VCaP (cell line): ENCODE measurements around the gene POLR3E.

Source experiments
- H3K27ac ChIP-seq: fragments of 450-650 bp; 2 replicates; pipeline ENCODE4 v1.5.1; 2017
- TF ChIP-seq, protein P1 (sequence below): fragments of 450-650 bp; conservative IDR thresholded peaks from 2 replicates; pipeline ENCODE4 v1.5.1; 2017; ENCODE audit warnings: mild to moderate bottlenecking, moderate library complexity

POLR3E gene

DNA sequence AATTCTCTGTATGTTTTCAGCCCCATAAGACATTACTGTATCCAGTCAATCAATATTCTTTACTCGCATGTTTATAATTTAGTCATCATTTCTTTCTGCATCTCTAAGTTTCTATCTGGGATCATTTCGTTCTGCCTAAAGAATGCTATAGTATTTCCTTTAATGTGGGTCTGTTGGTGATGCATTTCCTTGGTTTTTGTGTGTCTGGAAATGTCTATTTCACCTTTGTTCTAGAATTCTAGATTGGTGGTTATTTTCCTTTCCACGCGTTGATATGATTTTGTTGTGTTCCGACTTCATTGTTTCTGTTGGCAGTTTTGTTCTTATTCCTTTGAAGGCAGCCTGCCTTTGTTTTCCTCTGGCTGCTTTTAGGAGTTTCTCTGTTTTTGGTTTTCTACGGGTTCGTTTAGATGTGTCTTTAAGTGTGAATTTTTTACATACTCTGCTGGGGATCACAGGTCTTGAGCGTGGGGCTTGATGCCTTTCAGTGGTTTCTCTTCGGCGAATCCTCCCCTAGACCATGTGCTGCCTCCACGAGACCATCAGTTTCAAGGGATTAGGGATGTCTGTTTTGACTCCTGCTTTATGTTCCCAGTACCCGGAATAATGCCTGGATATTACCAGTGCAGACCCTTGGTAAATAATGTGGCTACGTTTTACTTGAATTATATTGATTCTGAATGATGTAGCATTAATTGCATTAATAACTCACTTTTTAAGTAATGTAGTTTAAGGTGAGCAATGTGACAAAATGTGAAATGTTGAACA lies 23.5 kb downstream of the POLR3E start:
- no peak overlapping the region for H3K27ac ChIP-seq
- TF ChIP-seq, protein P1, sequence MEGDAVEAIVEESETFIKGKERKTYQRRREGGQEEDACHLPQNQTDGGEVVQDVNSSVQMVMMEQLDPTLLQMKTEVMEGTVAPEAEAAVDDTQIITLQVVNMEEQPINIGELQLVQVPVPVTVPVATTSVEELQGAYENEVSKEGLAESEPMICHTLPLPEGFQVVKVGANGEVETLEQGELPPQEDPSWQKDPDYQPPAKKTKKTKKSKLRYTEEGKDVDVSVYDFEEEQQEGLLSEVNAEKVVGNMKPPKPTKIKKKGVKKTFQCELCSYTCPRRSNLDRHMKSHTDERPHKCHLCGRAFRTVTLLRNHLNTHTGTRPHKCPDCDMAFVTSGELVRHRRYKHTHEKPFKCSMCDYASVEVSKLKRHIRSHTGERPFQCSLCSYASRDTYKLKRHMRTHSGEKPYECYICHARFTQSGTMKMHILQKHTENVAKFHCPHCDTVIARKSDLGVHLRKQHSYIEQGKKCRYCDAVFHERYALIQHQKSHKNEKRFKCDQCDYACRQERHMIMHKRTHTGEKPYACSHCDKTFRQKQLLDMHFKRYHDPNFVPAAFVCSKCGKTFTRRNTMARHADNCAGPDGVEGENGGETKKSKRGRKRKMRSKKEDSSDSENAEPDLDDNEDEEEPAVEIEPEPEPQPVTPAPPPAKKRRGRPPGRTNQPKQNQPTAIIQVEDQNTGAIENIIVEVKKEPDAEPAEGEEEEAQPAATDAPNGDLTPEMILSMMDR, result no peak

DNA sequence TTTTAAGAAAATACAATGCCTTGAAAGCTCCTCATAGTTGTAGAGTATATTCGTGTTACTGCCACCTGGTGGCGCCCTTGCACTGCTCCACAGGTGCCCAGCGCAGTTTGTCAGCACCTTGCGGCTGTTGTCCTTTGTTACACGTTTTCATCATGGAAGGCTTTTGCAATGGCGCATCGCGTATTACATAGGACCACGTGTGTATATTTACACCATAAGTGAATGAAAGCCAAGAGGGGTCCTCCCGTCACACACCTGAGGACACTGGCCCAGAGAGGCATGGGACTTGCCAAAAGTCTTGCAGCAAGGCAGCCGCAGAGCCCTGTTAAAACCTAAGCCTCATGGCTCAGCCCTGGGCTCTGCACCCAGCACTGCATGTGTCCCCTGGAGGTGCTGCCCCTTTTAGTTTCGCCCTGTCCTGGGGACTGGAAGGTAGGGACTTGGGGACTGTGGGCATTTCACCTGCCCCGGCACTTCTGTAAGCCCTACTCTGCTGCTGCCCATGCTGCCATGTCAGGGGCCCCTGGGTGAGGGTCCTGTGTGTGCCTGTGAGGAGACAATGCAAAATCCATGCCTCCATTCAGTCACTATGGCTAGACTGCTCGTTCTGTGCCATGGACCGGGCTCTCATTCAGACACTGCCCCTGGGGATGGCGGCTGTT lies 24.3 kb downstream of the POLR3E start:
- no peak overlapping the region for H3K27ac ChIP-seq
- TF ChIP-seq, protein P1, result peak; percentile 87

DNA sequence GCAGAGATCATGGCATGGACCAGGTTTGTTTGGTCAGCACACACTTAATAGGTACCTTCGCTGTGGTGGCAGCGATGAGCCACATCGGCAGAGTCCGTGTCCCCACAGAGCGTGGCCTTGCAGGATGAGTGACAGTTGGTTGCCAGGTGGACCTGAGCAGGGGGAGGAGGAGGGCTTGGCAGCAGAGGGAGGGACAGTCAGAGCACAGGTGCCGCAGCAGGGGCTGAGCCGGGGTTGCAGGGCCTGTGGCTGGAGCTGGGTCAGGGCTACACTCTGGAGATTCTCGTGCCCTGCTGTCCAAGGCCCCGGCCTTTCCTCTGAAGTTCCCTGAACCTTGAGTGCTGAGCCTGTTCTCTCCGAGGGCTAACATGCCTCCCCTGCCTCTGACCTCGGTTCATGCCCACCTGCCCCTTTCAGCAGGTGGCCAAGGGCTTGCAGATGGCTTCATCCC lies 24.8 kb downstream of the POLR3E start:
- TF ChIP-seq, protein P1, result no peak
- no peak overlapping the region for H3K27ac ChIP-seq

DNA sequence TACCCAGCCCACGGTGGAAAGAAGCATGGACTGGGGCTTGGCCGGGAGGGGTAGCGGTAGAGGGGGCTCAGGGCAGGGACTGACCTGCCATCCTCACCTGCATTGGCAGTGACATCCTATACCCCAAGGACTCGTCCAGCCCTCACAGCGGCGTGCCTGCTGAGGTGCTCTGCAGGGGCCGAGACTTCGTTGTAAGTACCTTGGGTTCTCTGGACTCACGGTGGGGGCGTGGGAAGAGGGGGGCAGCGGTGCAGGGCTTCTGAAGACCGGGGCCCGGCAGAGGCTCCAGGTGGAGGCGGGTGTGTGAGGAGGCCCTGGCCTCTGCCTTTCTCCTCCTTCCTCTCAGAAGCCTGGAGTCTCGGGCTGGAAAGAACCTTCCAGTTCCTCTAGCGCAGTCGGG lies 25.5 kb downstream of the POLR3E start:
- H3K27ac ChIP-seq, result no peak overlapping the region
- TF ChIP-seq, protein P1, result no peak

DNA sequence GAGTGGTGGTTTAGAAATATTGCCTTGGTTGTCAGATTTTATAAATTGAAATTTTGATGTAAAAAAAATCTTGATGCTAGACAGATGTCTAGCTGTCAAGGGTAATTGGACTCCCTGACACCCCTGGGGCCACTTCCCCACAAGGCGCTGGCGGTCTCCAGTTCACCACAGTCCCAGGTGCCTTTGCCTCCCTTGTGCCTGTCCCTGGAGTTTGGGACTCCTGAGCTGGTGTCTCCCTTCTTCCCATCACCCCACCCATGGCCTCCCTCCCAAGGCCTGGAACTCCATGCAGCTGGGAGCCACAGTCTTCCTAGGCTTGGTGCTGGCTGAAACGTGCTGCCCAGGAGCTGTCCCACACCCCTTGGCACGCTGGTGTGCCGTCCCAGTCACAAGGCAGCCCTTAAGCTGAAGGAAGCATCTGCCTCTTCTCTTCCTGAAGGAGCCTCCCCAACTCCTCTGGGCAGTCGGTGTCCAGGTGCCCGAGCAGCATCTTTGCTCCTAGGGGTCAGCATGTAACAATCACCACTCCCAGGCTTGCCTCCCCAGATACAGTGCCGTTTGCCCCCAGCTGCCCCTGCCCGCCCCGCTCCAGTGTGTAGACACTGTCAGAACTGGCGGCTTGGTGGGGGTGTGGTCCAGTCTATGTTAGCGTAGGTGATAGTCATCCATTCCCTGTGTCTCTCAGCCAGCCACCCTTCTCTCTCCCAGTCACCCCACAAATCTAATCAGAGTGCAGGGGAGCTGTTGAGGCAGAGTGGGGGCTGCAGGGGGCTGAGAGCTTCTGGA lies 26.2 kb downstream of the POLR3E start:
- TF ChIP-seq, protein P1, result no peak
- no peak overlapping the region for H3K27ac ChIP-seq

DNA sequence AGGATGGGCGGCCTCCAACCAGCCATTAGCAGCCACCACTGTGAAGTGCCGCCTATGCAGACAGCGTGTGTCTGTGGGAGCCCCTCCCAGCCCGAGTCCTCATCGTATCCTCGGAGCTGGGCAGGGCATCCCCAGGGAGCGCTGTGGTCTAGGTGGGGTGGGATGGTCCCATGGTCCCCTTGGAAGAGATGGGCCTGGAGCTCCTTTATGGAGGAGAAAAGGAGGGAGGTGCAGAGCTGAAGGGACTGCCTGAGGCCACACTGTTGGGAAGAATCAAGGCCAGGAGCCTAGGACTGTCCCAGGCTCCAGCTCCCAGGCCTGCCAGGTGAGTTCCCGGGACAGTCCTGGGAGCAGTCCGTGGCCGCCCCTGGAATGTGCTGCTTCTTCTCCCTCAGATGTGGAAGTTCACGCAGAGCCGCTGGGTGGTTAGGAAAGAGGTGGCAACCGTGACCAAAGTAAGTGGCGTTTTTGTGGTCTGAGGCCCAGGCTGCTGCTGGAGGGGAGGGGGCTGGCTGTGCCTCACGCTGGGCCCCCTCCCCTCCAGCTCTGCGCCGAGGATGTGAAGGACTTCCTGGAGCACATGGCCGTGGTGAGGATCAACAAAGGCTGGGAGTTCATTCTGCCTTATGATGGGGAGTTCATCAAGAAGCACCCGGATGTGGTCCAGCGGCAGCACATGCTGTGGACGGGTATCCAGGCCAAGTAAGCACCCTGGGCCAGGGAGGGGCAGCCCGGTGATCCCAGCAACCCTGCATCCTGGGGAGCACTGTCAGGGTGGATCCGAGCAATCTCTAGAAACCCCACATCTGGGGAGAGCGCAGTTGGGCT lies 27.0 kb downstream of the POLR3E start:
- TF ChIP-seq, protein P1, result no peak
- H3K27ac ChIP-seq, result no peak overlapping the region
